Mesenchymal stem cell (in vitro differentiated cells and primary cell): Measurements from ENCODE around the gene ACTR2.

Experiments used
- DNase-seq: peaks from one replicate; pipeline ENCODE4 v3.0.0-alpha.2; 2013
- H2AFZ ChIP-seq: one replicate; pipeline ENCODE4 v1.6.1; 2013; ENCODE audit warnings: low read depth, mild to moderate bottlenecking, control low read depth, inconsistent platforms, low read length, moderate library complexity
- H2AK5ac ChIP-seq: 2 replicates; pipeline ENCODE4 v1.6.1; 2013; ENCODE audit warnings: low read length, moderate library complexity, mild to moderate bottlenecking, inconsistent platforms; ENCODE audit not compliant: severe bottlenecking
- H2BK120ac ChIP-seq: one replicate; pipeline ENCODE4 v1.6.1; 2013; ENCODE audit warnings: low read depth, mild to moderate bottlenecking, inconsistent platforms, low read length, moderate library complexity
- H2BK12ac ChIP-seq, 2 experiments: one replicate each; pipeline ENCODE4 v1.6.1; 2013; ENCODE audit warnings: inconsistent platforms in 2 of 2, low read length in 2 of 2, mild to moderate bottlenecking in 2 of 2, moderate library complexity in 2 of 2, control low read depth in 1 of 2
- H2BK15ac ChIP-seq: one replicate; pipeline ENCODE4 v1.6.1; 2013; ENCODE audit warnings: mild to moderate bottlenecking, low read depth, inconsistent platforms; ENCODE audit not compliant: poor library complexity, severe bottlenecking
- H2BK5ac ChIP-seq: 2 replicates; pipeline ENCODE4 v1.6.1; 2013; ENCODE audit warnings: low read depth, mild to moderate bottlenecking, low read length, control low read depth, inconsistent platforms; ENCODE audit not compliant: poor library complexity, severe bottlenecking
- H3K14ac ChIP-seq, 2 experiments: one replicate each; pipeline ENCODE4 v1.6.1; 2013; ENCODE audit warnings: inconsistent platforms in 2 of 2, low read length in 2 of 2, control low read depth in 1 of 2, mild to moderate bottlenecking in 1 of 2, moderate library complexity in 1 of 2
- H3K18ac ChIP-seq, 2 experiments: one replicate each; pipeline ENCODE4 v1.6.1; 2013; ENCODE audit warnings: inconsistent platforms in 2 of 2, low read length in 2 of 2, control low read depth in 1 of 2, low read depth in 1 of 2, mild to moderate bottlenecking in 1 of 2
- H3K23ac ChIP-seq, 2 experiments: one replicate each; pipeline ENCODE4 v1.6.1; 2013; ENCODE audit warnings: inconsistent platforms in 2 of 2, low read length in 2 of 2, mild to moderate bottlenecking in 2 of 2, moderate library complexity in 2 of 2, control low read depth in 1 of 2
- H3K27ac ChIP-seq: 2 replicates; pipeline ENCODE4 v1.5.1; 2013; ENCODE audit warnings: mild to moderate bottlenecking, moderate library complexity, low read length, control low read depth, inconsistent platforms; ENCODE audit not compliant: poor library complexity, severe bottlenecking
- H3K27me3 ChIP-seq, 2 experiments: 2 replicates each; pipeline versions ENCODE4 v1.6.1 to v1.7.0; 2013; ENCODE audit warnings: low read length in 2 of 2, mild to moderate bottlenecking in 2 of 2, moderate library complexity in 2 of 2, control low read depth in 1 of 2, inconsistent platforms in 1 of 2; ENCODE audit not compliant: control insufficient read depth in 1 of 2, insufficient read depth in 1 of 2
- H3K36me3 ChIP-seq, 2 experiments: 2 replicates each; pipeline versions ENCODE4 v1.6.1 to v1.7.0; 2013; ENCODE audit warnings: low read length in 2 of 2, control low read depth in 1 of 2, inconsistent platforms in 1 of 2, low read depth in 1 of 2, mild to moderate bottlenecking in 1 of 2; ENCODE audit not compliant: insufficient read depth in 2 of 2, control insufficient read depth in 1 of 2
- H3K4ac ChIP-seq, 2 experiments: one replicate each; pipeline ENCODE4 v1.6.1; 2013; ENCODE audit warnings: inconsistent platforms in 2 of 2, low read length in 2 of 2, mild to moderate bottlenecking in 2 of 2, moderate library complexity in 2 of 2, control low read depth in 1 of 2, low read depth in 1 of 2
- H3K4me1 ChIP-seq: 2 replicates; pipeline ENCODE4 v1.6.1; 2013; ENCODE audit warnings: low read depth, low read length, control low read depth; ENCODE audit not compliant: control insufficient read depth, insufficient read depth
- H3K4me2 ChIP-seq: 2 replicates; pipeline ENCODE4 v1.6.1; 2013; ENCODE audit warnings: low read length, mild to moderate bottlenecking, inconsistent platforms; ENCODE audit not compliant: poor library complexity, severe bottlenecking
- H3K4me3 ChIP-seq, 2 experiments: 2 replicates each; pipeline versions ENCODE4 v1.5.1 to v1.7.0; 2013; ENCODE audit warnings: low read length in 2 of 2, mild to moderate bottlenecking in 2 of 2, control low read depth in 1 of 2, low read depth in 1 of 2; ENCODE audit not compliant: insufficient read depth in 1 of 2
- H3K79me1 ChIP-seq: replicated peaks from 2 replicates; pipeline ENCODE4 v1.6.1; 2013; ENCODE audit warnings: mild to moderate bottlenecking, control low read depth, low read length, inconsistent platforms; ENCODE audit not compliant: poor library complexity, severe bottlenecking
- H3K9ac ChIP-seq: 2 replicates; pipeline ENCODE4 v1.7.0; 2013; ENCODE audit warnings: mild to moderate bottlenecking, low read length, moderate library complexity
- H3K9me3 ChIP-seq: 2 replicates; pipeline ENCODE4 v1.7.0; 2013; ENCODE audit warnings: mild to moderate bottlenecking, low read length; ENCODE audit not compliant: control insufficient read depth
- H4K8ac ChIP-seq: one replicate; pipeline ENCODE4 v1.6.1; 2013; ENCODE audit warnings: inconsistent platforms, mild to moderate bottlenecking, low read length, moderate library complexity
- H4K91ac ChIP-seq: one replicate; pipeline ENCODE4 v1.6.1; 2013; ENCODE audit warnings: mild to moderate bottlenecking, low read length, inconsistent platforms
- WGBS: methylation state at CpG from one replicate; pipeline ENCODE4 v1.1.7; 2013; ENCODE audit warnings: mixed read lengths; 5-methylcytosine and 5-hydroxymethylcytosine counted together

The ACTR2 gene

DNA sequence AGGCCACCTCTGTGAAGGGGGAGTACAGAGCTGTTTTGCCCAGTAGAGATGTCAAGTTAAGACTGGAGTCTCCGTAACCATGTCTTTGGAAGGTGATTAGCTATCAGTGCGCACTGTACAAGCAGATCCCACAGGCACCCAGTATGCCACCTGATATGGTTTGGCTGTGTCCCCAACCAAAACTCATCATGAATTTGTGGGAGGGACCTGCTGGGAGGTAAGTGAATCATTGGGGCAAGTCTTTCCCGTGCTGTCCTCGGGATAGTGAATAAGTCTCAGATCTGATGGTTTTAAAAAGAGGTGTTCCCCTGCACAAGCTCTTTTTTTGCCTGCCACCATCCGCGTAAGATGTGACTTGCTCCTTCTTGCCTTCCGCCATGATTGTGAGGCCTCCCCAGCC is 90.2 kb downstream of the ACTR2 start:
- Histone ChIP-seq H2BK5ac (no peak overlapping the region), H3K36me3 (peaks cover 27 to 36% of the 10 kb centered on the region in 2 experiments), H3K4me1 (peaks cover 24% of the 10 kb centered on the region)

DNA sequence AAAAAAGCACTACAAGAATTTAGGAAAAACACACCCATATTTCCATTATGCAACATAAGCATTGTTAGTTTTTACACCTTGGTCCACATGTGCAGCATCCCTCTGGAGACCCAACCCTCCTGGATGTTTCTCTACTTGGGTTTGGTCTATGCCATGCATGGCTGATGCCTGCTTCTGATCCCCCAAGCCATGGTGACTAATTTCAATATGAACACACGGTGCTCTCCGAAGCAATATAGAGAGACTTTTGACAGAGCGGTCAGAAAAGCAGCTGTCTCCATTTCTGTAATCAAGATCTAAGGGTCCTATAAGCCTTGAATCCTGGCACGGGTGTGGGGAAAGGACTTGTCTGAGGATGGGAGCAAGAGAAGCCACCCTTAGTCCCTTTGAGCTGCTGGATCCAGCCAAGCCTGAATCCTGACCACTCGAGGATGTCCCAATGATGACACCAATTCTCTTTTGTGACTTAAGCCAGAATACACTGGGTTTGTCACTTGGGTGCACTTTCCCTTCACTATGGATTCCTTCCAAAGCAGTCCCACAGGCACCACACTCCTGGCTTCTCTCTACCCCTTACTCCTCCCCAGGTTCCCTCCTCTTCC is 91.5 kb downstream of the ACTR2 start:
- H3K4ac ChIP-seq, result peak overlapping the region in 1 of 2 experiments; percentile 9
- no peaks in the 10 kb centered on the region for H3K27me3 ChIP-seq
- peaks cover 19 to 28% of the 10 kb centered on the region in 2 experiments for H3K36me3 ChIP-seq
- H2BK5ac ChIP-seq, result peak overlapping the region; percentile 59
- H3K14ac ChIP-seq, result no peak overlapping the region
- H3K18ac ChIP-seq, result peak overlapping the region; percentile 7 to 29
- H2AK5ac ChIP-seq, result peak overlapping the region; percentile 94
- H2AFZ ChIP-seq, result no peak overlapping the region
- H3K4me2 ChIP-seq, result no peak overlapping the region
- peaks cover 34% of the 10 kb centered on the region for H3K79me1 ChIP-seq
- peak overlapping the region; percentile 75 for H3K9ac ChIP-seq
- no peak overlapping the region for H3K4me3 ChIP-seq
- H2BK120ac ChIP-seq, result no peak overlapping the region
- H4K8ac ChIP-seq, result peak overlapping the region; percentile 57
- no peak for DNase-seq
- no peak overlapping the region for H3K23ac ChIP-seq
- peaks cover 21% of the 10 kb centered on the region for H3K4me1 ChIP-seq
- peak overlapping the region; percentile 71 for H4K91ac ChIP-seq
- peak overlapping the region; percentile 64 for H2BK15ac ChIP-seq
- WGBS, result 95% methylated on average over 5 of the region's 5 CpGs
- peak overlapping the region; percentile 6 to 38 for H2BK12ac ChIP-seq
- no peaks in the 10 kb centered on the region for H3K9me3 ChIP-seq
- peak overlapping the region; percentile 78 for H3K27ac ChIP-seq

More for the DNA sequence above, 90.2 kb downstream of the ACTR2 start:
- Histone ChIP-seq H3K4me2 (no peak overlapping the region), H3K23ac (no peak overlapping the region), H3K4me3 (no peak overlapping the region), H3K9me3 (no peaks in the 10 kb centered on the region), H3K27me3 (no peaks in the 10 kb centered on the region), H4K91ac (no peak overlapping the region), H2AFZ (no peak overlapping the region), H2BK120ac (no peak overlapping the region), H4K8ac (no peak overlapping the region), H2BK12ac (peak overlapping the region in 1 of 2 experiments; percentile 62), H3K27ac (no peak overlapping the region), H3K79me1 (peaks cover 39% of the 10 kb centered on the region), H2AK5ac (no peak overlapping the region), H3K18ac (no peak overlapping the region), H2BK15ac (no peak overlapping the region), H3K14ac (no peak overlapping the region), H3K4ac (no peak overlapping the region), H3K9ac (no peak overlapping the region)
- 88% methylated on average over 7 of the region's 7 CpGs for WGBS
- no peak for DNase-seq

DNA sequence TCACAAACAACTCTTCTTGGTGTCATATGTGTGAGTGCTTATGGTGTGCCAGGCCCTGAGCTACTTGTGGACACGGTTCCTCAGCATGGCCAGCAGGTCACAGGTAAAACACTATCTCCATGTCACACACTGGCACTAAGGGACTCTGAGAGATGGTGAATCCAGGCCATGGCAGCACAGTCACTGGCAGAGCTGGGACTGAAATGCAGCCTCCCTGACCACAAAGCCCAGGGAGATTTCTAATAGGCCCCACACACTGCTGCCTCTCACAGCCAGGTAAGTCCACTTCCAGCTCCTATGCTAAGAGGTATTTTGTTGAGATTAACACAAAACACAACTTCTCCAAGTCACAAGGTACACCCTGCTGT is 92.0 kb downstream of the ACTR2 start:
- H3K4me2 ChIP-seq, result no peak overlapping the region
- H4K91ac ChIP-seq, result peak overlapping the region; percentile 71
- H3K14ac ChIP-seq, result no peak overlapping the region
- H2AK5ac ChIP-seq, result peak overlapping the region; percentile 94
- 91% methylated on average over 1 of the region's 1 CpG for WGBS
- DNase-seq, result no peak
- H3K4ac ChIP-seq, result peak overlapping the region; percentile 9 to 32
- H3K9ac ChIP-seq, result peak overlapping the region; percentile 75
- H2BK12ac ChIP-seq, result peak overlapping the region; percentile 6 to 38
- peaks cover 35% of the 10 kb centered on the region for H3K79me1 ChIP-seq
- no peak overlapping the region for H3K23ac ChIP-seq
- H3K9me3 ChIP-seq, result no peaks in the 10 kb centered on the region
- H2BK5ac ChIP-seq, result peak overlapping the region; percentile 59
- no peak overlapping the region for H3K4me3 ChIP-seq
- peak overlapping the region; percentile 64 for H2BK15ac ChIP-seq
- H2AFZ ChIP-seq, result no peak overlapping the region
- peak overlapping the region; percentile 78 for H3K27ac ChIP-seq
- peaks cover 21% of the 10 kb centered on the region for H3K4me1 ChIP-seq
- no peaks in the 10 kb centered on the region for H3K27me3 ChIP-seq
- H4K8ac ChIP-seq, result no peak overlapping the region
- H3K36me3 ChIP-seq, result peaks cover 21 to 28% of the 10 kb centered on the region in 2 experiments
- peak overlapping the region; percentile 7 to 29 for H3K18ac ChIP-seq
- no peak overlapping the region for H2BK120ac ChIP-seq

DNA sequence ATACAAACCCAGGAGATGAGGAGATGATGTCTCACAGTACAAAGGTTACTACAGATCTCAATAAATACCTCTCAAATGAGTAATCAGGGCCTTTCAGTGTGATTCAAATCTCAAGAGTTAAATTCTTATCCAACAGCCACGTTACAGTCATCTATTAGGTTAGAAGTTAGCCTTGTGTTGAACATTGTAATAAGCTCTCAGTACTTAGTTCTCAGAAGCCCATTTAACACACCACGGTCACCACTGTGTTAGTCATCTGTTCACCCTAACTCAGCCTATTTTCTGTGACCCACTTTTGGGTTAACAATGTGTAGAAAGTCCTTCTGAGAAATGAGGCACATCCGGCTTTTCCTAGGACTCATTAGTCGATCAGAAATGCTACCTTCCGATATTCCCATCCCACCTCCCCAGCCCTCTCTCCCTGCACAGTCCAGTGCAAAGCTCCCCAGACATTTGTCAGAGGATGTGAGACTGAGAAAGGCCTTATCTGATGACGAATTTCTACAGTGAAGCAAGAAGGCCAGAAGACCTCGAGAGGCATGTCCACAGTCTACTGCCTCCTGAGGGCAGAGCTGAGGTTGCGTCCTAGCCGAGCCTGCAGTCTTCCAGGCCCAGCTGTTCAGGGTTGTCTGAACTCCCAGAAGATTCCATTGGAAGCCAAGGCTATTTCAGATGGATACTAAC is 92.6 kb downstream of the ACTR2 start:
- peak overlapping the region in 1 of 2 experiments; percentile 60 for H3K4ac ChIP-seq
- H2AFZ ChIP-seq, result no peak overlapping the region
- H3K79me1 ChIP-seq, result peaks cover 38% of the 10 kb centered on the region
- H3K9me3 ChIP-seq, result no peaks in the 10 kb centered on the region
- H3K4me2 ChIP-seq, result no peak overlapping the region
- H4K91ac ChIP-seq, result no peak overlapping the region
- H3K18ac ChIP-seq, result peak overlapping the region in 1 of 2 experiments; percentile 68
- H2AK5ac ChIP-seq, result peak overlapping the region; percentile 27
- 21% methylated on average over 8 of the region's 9 CpGs for WGBS
- H3K4me1 ChIP-seq, result peaks cover 17% of the 10 kb centered on the region
- H2BK120ac ChIP-seq, result no peak overlapping the region
- H2BK5ac ChIP-seq, result no peak overlapping the region
- H2BK15ac ChIP-seq, result no peak overlapping the region
- peak overlapping the region; percentile 92 for H3K27ac ChIP-seq
- no peak overlapping the region for H2BK12ac ChIP-seq
- peak overlapping the region in 1 of 2 experiments; percentile 42 for H3K23ac ChIP-seq
- H3K14ac ChIP-seq, result no peak overlapping the region
- no peaks in the 10 kb centered on the region for H3K27me3 ChIP-seq
- DNase-seq, result peak; percentile 96
- H3K4me3 ChIP-seq, result peak overlapping the region in 1 of 2 experiments; percentile 40
- peaks cover 21 to 28% of the 10 kb centered on the region in 2 experiments for H3K36me3 ChIP-seq
- H4K8ac ChIP-seq, result no peak overlapping the region
- H3K9ac ChIP-seq, result peak overlapping the region; percentile 75
